Cardiac fibroblast (primary cell): ENCODE data around the gene LMO7.

Source experiments
- DNase-seq, 2 donors: peaks; one replicate each; pipeline versions ENCODE4 v3.0.0 to v3.0.0-alpha.2; 2010; ENCODE audit warnings: low read depth in 2 of 2
- H3K4me3 ChIP-seq, 2 donors: replicated peaks in 1 of 2; 1 replicate in 1 of 2; 2 replicates in 1 of 2; pipeline ENCODE4 v1.5.1; 2011; ENCODE audit warnings: low read depth in 2 of 2, low read length in 2 of 2, mild to moderate bottlenecking in 2 of 2, moderate library complexity in 1 of 2
- TF ChIP-seq, protein P1 (sequence below): IDR thresholded peaks from one replicate; pipeline ENCODE4 v1.5.1; 2011; ENCODE audit warnings: low read depth, mild to moderate bottlenecking, low read length, inconsistent platforms

LMO7 gene

DNA sequence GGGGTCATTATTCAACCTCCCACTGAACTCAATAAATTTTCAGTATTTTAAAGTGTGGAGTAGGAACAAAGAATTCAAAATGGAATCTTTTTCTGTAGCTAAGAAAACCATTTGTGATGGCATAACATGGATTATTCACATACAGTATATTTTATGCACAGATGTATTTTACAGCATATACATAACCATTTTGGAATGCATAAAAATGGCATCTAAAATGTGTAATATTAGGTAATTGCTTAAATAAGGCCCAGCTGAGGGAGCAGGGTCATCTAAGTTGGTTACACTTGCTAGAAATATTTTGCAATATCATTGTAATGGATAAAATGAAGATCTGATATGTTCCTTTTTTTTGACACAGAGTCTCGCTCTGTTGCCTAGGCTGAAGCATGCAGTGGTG, 146.9 kb downstream of the LMO7 start:
- TF ChIP-seq, protein P1, sequence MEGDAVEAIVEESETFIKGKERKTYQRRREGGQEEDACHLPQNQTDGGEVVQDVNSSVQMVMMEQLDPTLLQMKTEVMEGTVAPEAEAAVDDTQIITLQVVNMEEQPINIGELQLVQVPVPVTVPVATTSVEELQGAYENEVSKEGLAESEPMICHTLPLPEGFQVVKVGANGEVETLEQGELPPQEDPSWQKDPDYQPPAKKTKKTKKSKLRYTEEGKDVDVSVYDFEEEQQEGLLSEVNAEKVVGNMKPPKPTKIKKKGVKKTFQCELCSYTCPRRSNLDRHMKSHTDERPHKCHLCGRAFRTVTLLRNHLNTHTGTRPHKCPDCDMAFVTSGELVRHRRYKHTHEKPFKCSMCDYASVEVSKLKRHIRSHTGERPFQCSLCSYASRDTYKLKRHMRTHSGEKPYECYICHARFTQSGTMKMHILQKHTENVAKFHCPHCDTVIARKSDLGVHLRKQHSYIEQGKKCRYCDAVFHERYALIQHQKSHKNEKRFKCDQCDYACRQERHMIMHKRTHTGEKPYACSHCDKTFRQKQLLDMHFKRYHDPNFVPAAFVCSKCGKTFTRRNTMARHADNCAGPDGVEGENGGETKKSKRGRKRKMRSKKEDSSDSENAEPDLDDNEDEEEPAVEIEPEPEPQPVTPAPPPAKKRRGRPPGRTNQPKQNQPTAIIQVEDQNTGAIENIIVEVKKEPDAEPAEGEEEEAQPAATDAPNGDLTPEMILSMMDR, result no peak
- no peak overlapping the region for H3K4me3 ChIP-seq
- DNase-seq, result no peak

DNA sequence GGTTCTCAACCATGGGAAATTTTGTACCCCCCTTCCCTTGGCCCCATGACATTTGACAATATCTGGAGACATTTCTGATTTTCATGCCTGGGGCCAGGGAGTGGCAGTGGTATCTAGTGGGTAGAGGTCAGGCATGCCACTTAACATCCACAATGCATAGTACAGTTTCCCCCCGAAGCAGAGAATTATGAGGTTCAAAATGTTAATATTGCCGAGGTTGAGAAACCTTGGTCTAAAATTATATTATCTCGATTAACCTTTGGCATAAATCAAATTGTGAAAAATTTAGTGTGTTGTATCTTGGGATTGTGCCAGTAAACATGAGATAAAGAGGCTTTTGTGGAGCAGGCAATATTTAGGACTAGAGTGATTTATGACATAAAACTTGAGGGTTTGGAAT, 147.9 kb downstream of the LMO7 start:
- TF ChIP-seq, protein P1, result no peak
- no peak overlapping the region for H3K4me3 ChIP-seq
- no peak for DNase-seq

DNA sequence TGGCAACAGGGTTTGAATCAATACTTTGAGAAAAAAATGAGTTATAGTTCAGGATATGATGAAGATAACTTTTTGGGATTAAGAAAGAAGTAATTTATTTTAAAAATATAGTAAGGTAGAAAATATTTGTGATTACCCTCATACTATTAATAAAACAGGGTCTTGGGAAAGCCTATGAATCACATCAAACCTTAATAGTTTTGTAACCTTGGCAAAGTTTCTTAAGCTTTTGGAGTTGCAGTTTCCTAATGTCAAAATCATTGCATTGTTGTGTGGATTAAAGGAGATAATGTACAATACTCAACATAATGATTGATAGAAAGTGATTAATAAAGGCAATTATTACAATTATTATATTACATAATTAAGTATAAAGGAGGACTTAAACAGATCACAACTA, 149.0 kb downstream of the LMO7 start:
- no peak overlapping the region for H3K4me3 ChIP-seq
- DNase-seq, result peak; percentile 50 to 77
- TF ChIP-seq, protein P1, result no peak

DNA sequence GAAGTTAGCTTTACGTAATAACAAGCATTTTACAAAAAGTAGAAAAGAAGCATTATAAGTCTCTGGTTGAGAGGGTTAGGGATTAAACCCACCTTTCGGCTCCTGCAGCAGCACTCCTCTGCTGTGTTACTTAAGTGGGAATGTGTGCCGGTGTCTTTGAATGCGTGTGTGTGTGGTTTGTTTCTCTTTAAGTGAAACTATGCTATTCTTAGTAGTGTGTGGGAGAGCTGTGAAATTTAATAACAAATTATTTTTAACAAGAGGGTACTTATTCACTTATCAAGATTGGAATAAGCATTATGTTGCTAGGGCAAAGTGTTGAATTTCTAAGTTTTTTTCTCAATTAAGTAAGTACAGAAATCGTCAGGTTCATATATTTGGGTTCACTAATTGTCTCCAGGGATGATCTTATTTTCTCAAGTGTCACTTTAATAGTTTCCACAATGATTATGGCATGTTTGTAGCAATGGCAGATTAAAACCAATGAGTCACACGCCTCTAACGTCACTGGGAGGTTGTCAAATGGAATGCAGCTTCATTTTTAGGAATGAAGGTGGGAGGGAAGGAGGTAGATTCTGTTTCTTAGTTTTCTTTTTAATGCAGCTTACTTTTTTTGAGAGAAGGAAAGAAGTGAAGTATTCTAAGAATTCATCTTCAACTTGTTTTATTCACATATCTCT, 151.3 kb downstream of the LMO7 start:
- TF ChIP-seq, protein P1, result no peak

DNA sequence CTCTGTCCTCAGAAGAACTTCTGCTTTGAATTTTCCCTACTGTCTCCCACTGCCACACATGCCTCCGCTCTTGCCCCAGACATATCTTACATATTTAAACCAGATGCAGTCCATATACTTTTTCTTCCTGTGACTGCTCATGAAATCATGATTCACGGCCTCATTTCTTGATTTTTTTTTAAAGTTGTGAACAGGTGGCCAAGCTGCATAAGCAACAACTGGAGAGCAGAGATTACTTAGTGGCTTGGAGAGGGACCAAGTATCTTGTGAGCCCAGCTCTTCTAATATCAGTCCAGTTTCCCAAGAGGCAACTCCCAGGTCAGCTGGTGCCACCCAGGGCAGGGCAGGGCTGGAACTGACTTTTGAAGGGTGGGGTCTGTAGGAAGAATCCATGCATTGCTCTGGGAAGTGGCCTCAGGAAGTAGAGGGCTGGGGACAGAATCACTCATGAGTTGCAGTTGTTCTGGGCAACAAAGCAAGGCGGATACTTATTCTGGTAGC, 152.4 kb downstream of the LMO7 start:
- DNase-seq, result peak; percentile 83 to 87
- TF ChIP-seq, protein P1, result no peak
- no peak overlapping the region for H3K4me3 ChIP-seq

More for the DNA sequence above, 151.3 kb downstream of the LMO7 start:
- peak; percentile 54 to 63 for DNase-seq
- no peak overlapping the region for H3K4me3 ChIP-seq

DNA sequence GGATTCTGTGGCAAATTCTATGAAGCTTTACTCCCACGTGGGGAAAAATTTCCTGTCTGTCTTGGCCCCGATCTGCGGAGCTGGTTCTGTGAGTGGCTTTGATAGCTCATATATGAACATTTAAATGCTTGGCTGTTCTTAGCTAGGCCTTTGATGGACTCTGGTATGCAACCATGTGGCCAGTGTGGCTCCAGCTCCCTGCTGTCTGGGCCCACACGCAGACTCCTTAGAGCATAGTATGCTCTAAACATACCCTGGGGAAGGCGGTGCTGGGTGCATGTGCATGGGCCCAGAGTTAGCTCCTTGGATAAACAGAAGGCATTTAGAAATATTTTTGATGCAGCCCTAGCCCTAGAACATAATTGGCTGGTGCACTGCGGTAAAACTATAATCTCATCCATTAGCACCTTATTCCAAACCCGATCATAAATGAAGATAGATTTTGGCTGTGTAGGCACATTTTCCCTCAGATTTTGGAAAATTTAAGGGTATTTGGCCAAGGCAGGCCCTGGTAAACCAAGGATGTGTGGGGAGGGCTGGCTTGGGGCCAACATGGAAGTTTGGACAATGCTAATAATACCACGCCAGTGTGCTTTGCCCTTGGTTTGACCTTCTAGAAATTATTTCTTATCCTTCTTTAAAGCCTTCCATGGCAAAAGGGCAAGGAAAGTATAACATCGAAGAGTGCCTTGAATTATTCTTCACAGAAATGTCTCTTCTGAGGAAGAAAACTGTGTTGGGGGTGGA, 153.5 kb downstream of the LMO7 start:
- TF ChIP-seq, protein P1, result no peak
- DNase-seq, result peak in 1 of 2 donors; percentile 21
- H3K4me3 ChIP-seq, result no peak overlapping the region
